HL-60 (cell line): ENCODE data around the gene CARD9.

Experiments used
- DNase-seq, 2 experiments: peaks; one replicate each; pipeline ENCODE4 v3.0.0-alpha.2; 2010 to 2020; ENCODE audit warnings: low read depth in 1 of 2, low spot score in 1 of 2
- H3K27ac ChIP-seq: fragments of 250-450 bp; sonication (Bioruptor Pico); replicated peaks from 2 replicates; pipeline ENCODE4 v1.5.1; 2020; ENCODE audit warnings: mild to moderate bottlenecking, moderate library complexity
- H3K27me3 ChIP-seq: fragments of 250-450 bp; sonication (Bioruptor Pico); 2 replicates; pipeline ENCODE4 v1.5.1; 2021; ENCODE audit warnings: mild to moderate bottlenecking, moderate library complexity; ENCODE audit not compliant: insufficient read depth, poor library complexity, severe bottlenecking
- H3K4me3 ChIP-seq: replicated peaks from 2 replicates; pipeline ENCODE4 v1.5.1; 2011; ENCODE audit warnings: mild to moderate bottlenecking, control low read depth, low read length; ENCODE audit not compliant: insufficient read depth
- CTCF ChIP-seq: IDR thresholded peaks from one replicate; pipeline ENCODE4 v1.5.1; 2011; ENCODE audit warnings: low read length, control low read depth, inconsistent platforms; ENCODE audit not compliant: insufficient read depth
- GABPA ChIP-seq: IDR thresholded peaks from 2 replicates; pipeline ENCODE4 v1.6.1; 2012; ENCODE audit warnings: low read depth
- POLR2AphosphoS5 ChIP-seq: IDR thresholded peaks from 2 replicates; pipeline ENCODE4 v1.6.1; 2012; ENCODE audit warnings: low read depth
- REST ChIP-seq: IDR thresholded peaks from 2 replicates; pipeline ENCODE4 v1.6.1; 2012; ENCODE audit warnings: low read depth; ENCODE audit not compliant: insufficient replicate concordance
- SPI1 ChIP-seq: IDR thresholded peaks from 2 replicates; pipeline ENCODE4 v1.6.1; 2012; ENCODE audit warnings: low read depth, mild to moderate bottlenecking, borderline replicate concordance

Gene CARD9

GRCh38 chr9:136393531-136393930 lies 20.1 kb upstream of the CARD9 start:
- no peak for DNase-seq
- no peaks in the 10 kb centered on the region for H3K27me3 ChIP-seq
- no peak overlapping the region for H3K4me3 ChIP-seq
- TF ChIP-seq CTCF (no peak), GABPA (no peak), SPI1 (no peak), POLR2AphosphoS5 (no peak), REST (no peak)
- H3K27ac ChIP-seq, result no peak overlapping the region

- Histone ChIP-seq H3K4me3 (no peak overlapping the region), H3K27me3 (no peaks in the 10 kb centered on the region), H3K27ac (no peak overlapping the region)
- TF ChIP-seq GABPA (no peak), POLR2AphosphoS5 (no peak), CTCF (no peak), SPI1 (no peak), REST (no peak)
- no peak for DNase-seq
Observed at GRCh38 chr9:136392538-136393449, 19.3 kb upstream of the CARD9 start.

GRCh38 chr9:136391737-136392537 lies 18.5 kb upstream of the CARD9 start:
- H3K27ac ChIP-seq, result no peak overlapping the region
- TF ChIP-seq SPI1, result no peak
- no peak for TF ChIP-seq CTCF
- no peak for TF ChIP-seq POLR2AphosphoS5
- TF ChIP-seq GABPA, result no peak
- no peak for TF ChIP-seq REST
- DNase-seq, result no peak
- H3K27me3 ChIP-seq, result no peaks in the 10 kb centered on the region
- no peak overlapping the region for H3K4me3 ChIP-seq
